ENCODE measurements around the gene ABHD2. TPM values are rescaled to one million over a fixed set of nuclear protein-coding genes. Genes with fewer than 3 reads are reported as not detected.

ABHD2 gene
- 81.6 and 98.7 TPM in 2 replicates for total RNA-seq

DNA sequence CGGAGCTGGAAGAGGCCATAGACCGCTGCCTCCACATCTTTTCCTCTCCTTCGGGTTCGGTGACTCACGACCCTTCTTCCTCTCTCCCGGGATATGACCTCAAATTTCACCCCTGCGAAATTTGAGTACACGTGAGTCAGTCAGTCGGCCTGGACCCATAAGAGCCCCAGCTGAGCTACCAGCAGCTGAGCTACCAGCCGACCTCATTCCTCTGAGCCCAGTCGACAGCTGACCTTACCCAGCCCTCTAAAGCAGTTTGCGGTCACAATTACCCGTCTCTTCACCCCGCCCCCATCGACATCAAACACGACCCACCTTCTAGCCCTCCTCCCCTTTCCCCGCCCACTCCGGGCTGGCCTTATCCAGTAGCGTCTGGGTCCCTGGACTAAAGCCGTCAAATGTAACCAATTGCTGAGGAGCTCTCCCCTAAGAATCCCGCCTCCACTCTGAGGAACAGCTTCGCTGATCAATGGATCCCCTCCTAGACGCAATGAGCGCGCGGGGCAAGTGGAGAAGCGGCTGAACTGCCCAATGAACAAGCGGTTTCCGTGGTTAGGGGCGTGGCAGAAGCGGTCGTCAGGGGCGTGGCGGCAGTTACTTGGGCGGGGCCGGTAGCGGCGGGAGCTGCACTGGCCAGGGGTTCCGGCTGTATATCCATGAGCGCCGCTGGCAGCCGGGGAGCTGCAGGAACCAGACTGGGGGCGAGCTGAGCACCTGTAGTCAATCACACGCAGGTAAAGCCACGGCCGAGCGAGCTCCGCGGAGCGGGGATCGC lies at the start of gene ABHD2:
ABHD2 (plus strand) TSS at position 627 of the 775 bp plus-strand sequence. CDS start 27,872 bp downstream, outside the sequence.

DNA sequence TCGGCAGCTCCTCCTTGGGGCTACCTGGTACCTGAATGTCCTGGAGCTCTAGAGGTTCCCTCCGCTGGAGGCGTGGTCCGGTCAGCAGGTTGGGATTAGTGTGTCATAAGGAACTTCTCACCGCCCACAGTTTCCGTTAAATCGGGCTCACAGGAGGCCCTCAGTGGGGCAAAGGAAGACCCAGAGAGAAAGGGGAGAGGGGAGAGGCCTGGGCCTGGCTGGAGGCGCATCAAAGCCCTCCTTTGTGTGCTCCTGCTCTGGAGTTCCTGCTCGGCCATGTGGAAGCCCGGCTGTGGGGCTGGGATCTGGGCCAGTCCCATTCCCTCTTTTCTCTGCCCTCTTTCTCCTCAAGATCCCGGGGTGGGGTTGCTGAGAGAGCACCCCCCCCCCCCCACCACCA lies 133.3 kb downstream of the ABHD2 start, which contains the start of gene RLBP1:
RLBP1 (minus strand) TSS at position 37 of the 400 bp plus-strand sequence. CDS start 2,604 bp downstream, outside the sequence.

GRCh38 chr15:89243691-89244573 lies 155.7 kb downstream of the ABHD2 start, which contains the start of gene FANCI:
Gene FANCI, plus strand, starts transcription at chr15:89243979. Its CDS starts 3,669 bp downstream, at chr15:89247648.

Other genes with a start within 250 kb of the ABHD2 start
- gene HAPLN3, start 192.9 kb upstream of the ABHD2 start, total RNA-seq: 0.87 and 5.3 TPM in 2 replicates
- gene MFGE8, start 175.1 kb upstream of the ABHD2 start, total RNA-seq: 46.1 and 188 TPM in 2 replicates
- not detected in 2 replicates for gene RLBP1, start 133.1 kb downstream of the ABHD2 start, total RNA-seq
- 10.6 and 53.4 TPM in 2 replicates for gene FANCI, start 155.5 kb downstream of the ABHD2 start, total RNA-seq
- gene POLG, start 246.4 kb downstream of the ABHD2 start, total RNA-seq: 81.9 and 95.9 TPM in 2 replicates